ENCODE measurements around the gene RASD2.
A peak's percentile ranks its signal among the peaks of the same experiment; 100 is the strongest.

The RASD2 gene

GRCh38 chr22:35541254-35541748, 670 bp downstream of the RASD2 start:
- no peak for DNase-seq (ENCODE audit: low spot score)

DNA sequence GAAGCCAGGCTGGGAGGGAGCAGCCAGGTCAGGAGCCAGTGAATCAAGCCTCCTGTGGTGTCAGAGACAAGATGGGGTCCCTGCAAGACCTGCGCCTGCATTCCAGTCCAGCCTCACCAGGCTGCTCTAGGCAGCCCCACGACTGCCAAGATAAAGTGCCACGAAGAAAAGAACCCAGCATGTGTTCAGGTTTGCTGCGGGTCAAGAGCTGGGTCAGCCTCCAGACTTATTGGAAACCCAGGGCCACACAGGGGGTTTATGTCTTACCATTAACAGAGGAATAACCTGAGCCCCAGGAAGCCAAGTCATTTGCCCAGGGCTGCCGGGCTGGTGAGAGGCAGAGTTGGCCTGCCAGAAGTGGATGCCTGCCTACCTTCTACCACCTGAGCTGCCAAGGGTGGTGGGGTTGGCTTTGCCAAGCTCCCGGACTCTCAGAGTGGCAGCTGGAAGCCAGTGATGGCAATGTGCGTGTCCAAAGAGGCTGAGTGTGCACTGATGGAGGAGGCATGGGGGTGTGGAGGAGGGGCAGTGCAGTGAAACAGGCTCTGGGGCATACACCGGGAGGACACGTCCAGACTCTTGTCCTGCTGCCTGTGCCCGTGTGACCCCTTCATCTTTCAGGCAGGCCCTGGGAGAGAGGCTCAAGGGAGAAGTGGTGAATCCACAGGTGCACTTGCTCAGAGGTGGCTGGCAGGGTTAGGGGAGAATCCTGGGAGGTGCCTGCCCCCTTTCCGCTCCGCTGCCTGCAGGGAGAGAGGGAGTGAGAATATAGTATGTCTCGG, 1.7 kb downstream of the RASD2 start:
- no peak for DNase-seq (ENCODE audit: low spot score)

GRCh38 chr22:35542939-35543516, 2.4 kb downstream of the RASD2 start:
- DNase-seq (ENCODE audit: low spot score): no peak

- DNase-seq (ENCODE audit: low spot score): no peak
Observed at GRCh38 chr22:35543702-35544101, 3.1 kb downstream of the RASD2 start.

DNA sequence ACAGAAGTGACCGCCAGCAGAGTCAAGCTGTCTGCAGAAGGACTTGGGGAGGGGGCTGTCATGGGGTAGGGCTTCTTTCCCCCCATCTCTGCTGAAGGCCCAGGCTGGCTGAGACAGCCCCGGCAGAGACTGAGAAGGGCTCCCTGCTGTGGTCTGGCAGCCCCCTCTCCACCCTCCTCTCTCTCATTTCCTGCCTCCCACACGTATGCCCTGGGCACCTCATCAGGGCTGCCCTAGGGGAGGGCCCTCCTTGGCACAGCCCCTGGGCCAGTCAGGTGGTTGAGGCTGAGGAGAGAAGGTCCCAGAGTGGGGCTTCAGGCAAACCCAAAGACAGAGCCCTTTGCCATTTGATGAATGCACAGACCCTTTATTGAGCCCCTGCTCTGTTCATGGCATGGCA, 3.6 kb downstream of the RASD2 start:
- DNase-seq (ENCODE audit: low spot score): no peak

GRCh38 chr22:35544827-35545226, 4.2 kb downstream of the RASD2 start:
- DNase-seq (ENCODE audit: low spot score): no peak

DNA sequence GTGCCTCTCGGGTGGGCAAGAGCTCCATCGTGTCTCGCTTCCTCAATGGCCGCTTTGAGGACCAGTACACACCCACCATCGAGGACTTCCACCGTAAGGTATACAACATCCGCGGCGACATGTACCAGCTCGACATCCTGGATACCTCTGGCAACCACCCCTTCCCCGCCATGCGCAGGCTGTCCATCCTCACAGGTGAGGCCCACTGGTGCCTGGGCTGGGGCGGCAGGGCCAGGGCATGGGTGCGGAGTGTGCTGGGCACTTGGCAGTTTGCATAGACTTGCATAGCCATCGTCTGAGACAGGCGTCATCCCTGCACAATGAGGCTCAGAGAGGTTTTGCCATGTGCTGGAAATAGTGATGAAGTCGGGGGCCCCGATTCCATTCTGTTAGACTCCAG, 6.3 kb downstream of the RASD2 start:
- DNase-seq (ENCODE audit: low spot score): no peak

- no peak for DNase-seq (ENCODE audit: low spot score)
Observed at GRCh38 chr22:35547987-35548721, 7.5 kb downstream of the RASD2 start.

DNA sequence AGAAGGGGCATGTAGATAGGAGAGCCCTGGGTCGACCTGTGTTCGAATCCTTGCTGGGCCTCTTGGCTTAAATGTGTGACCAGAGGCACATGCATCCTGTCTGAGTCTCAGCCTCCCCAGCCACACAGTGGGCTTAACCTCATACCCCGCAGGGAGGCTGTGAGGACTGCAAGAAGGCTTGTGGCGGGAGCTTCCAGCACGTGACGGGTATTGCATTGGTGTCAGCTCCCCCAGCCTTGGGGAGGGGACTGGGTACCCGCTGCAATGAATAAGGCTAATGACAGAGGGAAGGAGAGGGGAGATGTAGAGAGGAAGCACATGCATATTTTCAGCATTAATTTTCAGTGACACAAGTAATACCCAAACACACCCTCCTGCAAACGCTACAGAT, 8.1 kb downstream of the RASD2 start:
- DNase-seq (ENCODE audit: low spot score): no peak

- DNase-seq (ENCODE audit: low spot score): no peak
Observed at GRCh38 chr22:35549328-35549727, 8.7 kb downstream of the RASD2 start.

GRCh38 chr22:35551549-35552177, 11.0 kb downstream of the RASD2 start:
- DNase-seq (ENCODE audit: low spot score): no peak

- DNase-seq (ENCODE audit: low spot score): peak; percentile 33
Observed at GRCh38 chr22:35552196-35552842, 11.7 kb downstream of the RASD2 start.

GRCh38 chr22:35552846-35553245, 12.2 kb downstream of the RASD2 start:
- DNase-seq (ENCODE audit: low spot score): no peak

GRCh38 chr22:35553341-35553740, 12.7 kb downstream of the RASD2 start:
- DNase-seq (ENCODE audit: low spot score): no peak

GRCh38 chr22:35554297-35554845, 13.7 kb downstream of the RASD2 start:
- no peak for DNase-seq (ENCODE audit: low spot score)

DNA sequence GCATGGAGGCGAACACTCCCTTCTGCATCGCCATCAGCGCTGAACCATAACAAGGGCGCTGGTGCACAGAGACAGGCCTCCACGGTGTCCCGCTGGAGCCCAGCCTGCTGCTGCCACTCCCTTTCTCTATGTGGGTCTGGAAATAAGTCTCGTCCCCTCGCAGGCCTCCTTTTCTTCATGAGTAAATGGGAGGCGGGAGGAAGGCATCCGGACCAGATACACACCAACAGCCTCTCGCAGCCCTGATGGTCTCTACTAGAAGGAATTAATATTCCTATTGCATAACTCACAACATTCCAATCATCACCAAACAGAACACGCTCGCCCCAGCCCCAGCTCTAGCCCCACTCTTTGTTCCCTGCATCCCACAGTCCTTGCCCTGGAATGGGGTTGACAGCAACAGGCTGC, 14.9 kb downstream of the RASD2 start:
- no peak for DNase-seq (ENCODE audit: low spot score)

GRCh38 chr22:35555946-35556547, 15.4 kb downstream of the RASD2 start:
- DNase-seq (ENCODE audit: low spot score): no peak

DNA sequence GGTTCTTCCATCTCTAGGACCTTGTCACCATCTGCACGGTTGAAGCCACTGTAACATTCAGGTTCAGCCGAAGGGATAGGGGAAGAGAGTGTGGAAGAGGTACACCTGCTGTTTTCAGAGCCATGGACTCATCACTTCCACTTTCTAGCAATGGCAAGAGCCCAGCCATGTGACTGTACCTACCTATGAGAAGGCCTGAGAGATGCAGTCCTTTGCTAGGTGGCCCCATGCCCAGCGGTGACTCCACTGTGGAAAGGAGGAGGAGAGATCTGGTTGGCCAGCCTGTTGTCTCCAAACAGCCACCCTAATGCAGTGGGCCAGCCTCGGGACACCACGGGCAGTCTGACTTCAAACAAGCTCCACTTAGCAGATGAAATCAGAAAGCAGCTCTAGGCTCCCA, 16.0 kb downstream of the RASD2 start:
- no peak for DNase-seq (ENCODE audit: low spot score)

DNA sequence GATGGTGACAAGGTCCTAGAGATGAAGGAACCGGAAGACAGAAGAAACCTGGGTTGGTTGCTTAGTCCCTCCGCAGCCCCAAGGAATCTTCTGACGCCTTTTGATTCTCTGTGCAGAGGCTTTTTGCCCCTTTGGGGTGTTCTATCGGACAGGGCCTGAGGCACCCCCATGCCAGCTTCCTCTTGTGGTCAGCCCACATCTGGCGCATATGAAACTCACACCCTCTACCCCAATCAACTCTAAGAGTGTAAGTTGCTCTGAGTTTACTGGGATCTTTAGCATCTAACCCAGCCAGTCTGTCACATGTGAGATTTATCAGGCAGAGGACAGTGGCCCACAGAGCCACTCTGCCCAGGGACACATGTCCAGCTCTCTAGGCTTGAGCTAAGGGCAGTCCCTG, 17.4 kb downstream of the RASD2 start:
- DNase-seq (ENCODE audit: low spot score): no peak

GRCh38 chr22:35558719-35559118, 18.1 kb downstream of the RASD2 start:
- DNase-seq (ENCODE audit: low spot score): no peak

- no peak for DNase-seq (ENCODE audit: low spot score)
Observed at GRCh38 chr22:35559354-35560005, 18.8 kb downstream of the RASD2 start.

Data from hematopoietic multipotent progenitor cell treated with erythropoietin and hydrocortisone succinate and interleukin-3 and kit ligand, for 17 days (in vitro differentiated cells).